K562 (cell line): ENCODE data around the gene ZNF10. TPM values are rescaled to one million over a fixed set of nuclear protein-coding genes. Genes with fewer than 3 reads are reported as not detected.

Experiments used
- CCAR2 ChIP-seq: fragments of 200-400 bp; formaldehyde crosslinking; IDR thresholded peaks from 2 replicates; pipeline ENCODE4 v1.6.1; 2017; ENCODE audit warnings: mild to moderate bottlenecking, low read depth, low read length
- RFX7 ChIP-seq: fragments of 250-450 bp; sonication (Bioruptor Pico); IDR thresholded peaks from 2 replicates; pipeline ENCODE4 v1.5.1; 2021; ENCODE audit warnings: mild to moderate bottlenecking
- TCF3 ChIP-seq: sonication (generic); formaldehyde crosslinking; IDR thresholded peaks from 2 replicates; pipeline ENCODE4 v1.4.0; 2020; ENCODE audit warnings: mild to moderate bottlenecking, missing genetic modification reagents
- YY1 ChIP-seq, 3 experiments: IDR thresholded peaks; 2 replicates each; pipeline ENCODE4 v1.6.1; 2011; ENCODE audit warnings: low read length in 2 of 3, mild to moderate bottlenecking in 2 of 3, moderate library complexity in 2 of 3, borderline replicate concordance in 1 of 3, control low read depth in 1 of 3, low read depth in 1 of 3; ENCODE audit not compliant: insufficient read depth in 3 of 3, insufficient replicate concordance in 2 of 3, control insufficient read depth in 1 of 3, insufficient read length in 1 of 3; ENCODE audit errors: extremely low read depth in 1 of 3
- polyA plus RNA-seq, 8 experiments: library from polyadenylated mRNA; depleted of rRNA in 4 of 8; stranded (reverse) in 5 of 8; unstranded in 3 of 8; fragments of >200 nt; fragmentation: Nextera tagmentation in 2 of 8; fragmentation: Illumina TruSeq in 1 of 8; extraction: Ambion mirVana in 2 of 8; extraction: Trizol in 1 of 8; gene quantifications; 2 replicates each; pipeline versions ENCODE4 v1.2.1 to v1.2.3, GENCODE V29; 2011 to 2014; ENCODE audit warnings: inconsistent platforms in 1 of 8, missing spikeins in 1 of 8
- total RNA-seq, 7 experiments: library from RNA; depleted of rRNA in 6 of 7; stranded (reverse); fragments of >200 nt in 6 of 7; fragmentation: Illumina TruSeq in 2 of 7; extraction: Trizol in 2 of 7; gene quantifications; 2 replicates each; pipeline versions ENCODE4 v1.2.1 to v1.2.3, GENCODE V29; 2011 to 2021; ENCODE audit warnings: low replicate concordance in 1 of 7
- TF ChIP-seq, protein P1 (sequence below): IDR thresholded peaks from 3 replicates; pipeline ENCODE4 v1.6.1; 2011; ENCODE audit warnings: borderline replicate concordance, mild to moderate bottlenecking; ENCODE audit not compliant: insufficient read length, insufficient read depth
- TF ChIP-seq, protein P2 (sequence below): fragments of 200-800 bp; sonication (Bioruptor generic); IDR thresholded peaks from 2 replicates; pipeline ENCODE4 v1.6.1; 2017; ENCODE audit warnings: missing genetic modification characterization, missing compliant biosample characterization
- TF ChIP-seq, protein P3 (sequence below): fragments of 200-800 bp; sonication (Bioruptor generic); IDR thresholded peaks from 2 replicates; pipeline ENCODE4 v1.6.1; 2017; ENCODE audit warnings: missing genetic modification characterization, missing compliant biosample characterization

ZNF10 gene
- total and polyA plus RNA-seq, 9 of the 15 experiments (the other 6 are each of a cell fraction or from before 2014, with no cell fraction given): 3.5 to 5.8 (median 4.9) TPM

DNA sequence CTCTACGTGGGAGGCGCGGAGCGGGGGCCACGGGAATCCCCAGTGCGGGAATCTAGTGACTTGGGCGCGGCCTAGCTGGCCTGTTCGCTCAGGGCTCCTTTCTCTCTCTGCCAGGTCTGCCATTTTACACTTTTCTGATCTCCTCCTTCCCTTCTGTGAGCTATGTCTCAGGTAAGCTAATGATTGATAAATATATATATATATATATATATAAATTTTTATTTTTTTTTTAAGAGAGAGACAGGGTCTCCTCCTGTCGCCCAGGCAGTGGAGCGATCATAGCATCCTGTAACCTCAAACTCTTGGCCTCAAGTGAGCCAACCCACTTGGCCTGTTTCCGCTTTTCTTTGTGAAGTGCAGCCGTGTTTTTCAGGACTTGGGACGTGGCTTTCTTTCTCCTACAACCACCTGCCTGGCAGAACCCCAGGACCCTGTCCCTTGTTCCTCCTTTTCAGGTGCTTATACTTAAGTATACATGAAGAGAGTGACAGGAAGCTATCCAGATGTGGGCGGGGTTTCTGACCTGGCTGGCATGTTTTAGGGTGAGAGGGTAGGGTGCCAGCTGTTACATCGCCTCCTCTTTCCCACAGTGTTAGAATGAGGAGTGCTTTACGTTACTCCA is 49.2 kb upstream of the ZNF10 start (continued):
- TF ChIP-seq, protein P1, sequence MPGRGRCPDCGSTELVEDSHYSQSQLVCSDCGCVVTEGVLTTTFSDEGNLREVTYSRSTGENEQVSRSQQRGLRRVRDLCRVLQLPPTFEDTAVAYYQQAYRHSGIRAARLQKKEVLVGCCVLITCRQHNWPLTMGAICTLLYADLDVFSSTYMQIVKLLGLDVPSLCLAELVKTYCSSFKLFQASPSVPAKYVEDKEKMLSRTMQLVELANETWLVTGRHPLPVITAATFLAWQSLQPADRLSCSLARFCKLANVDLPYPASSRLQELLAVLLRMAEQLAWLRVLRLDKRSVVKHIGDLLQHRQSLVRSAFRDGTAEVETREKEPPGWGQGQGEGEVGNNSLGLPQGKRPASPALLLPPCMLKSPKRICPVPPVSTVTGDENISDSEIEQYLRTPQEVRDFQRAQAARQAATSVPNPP: no peak
- TF ChIP-seq, protein P2, sequence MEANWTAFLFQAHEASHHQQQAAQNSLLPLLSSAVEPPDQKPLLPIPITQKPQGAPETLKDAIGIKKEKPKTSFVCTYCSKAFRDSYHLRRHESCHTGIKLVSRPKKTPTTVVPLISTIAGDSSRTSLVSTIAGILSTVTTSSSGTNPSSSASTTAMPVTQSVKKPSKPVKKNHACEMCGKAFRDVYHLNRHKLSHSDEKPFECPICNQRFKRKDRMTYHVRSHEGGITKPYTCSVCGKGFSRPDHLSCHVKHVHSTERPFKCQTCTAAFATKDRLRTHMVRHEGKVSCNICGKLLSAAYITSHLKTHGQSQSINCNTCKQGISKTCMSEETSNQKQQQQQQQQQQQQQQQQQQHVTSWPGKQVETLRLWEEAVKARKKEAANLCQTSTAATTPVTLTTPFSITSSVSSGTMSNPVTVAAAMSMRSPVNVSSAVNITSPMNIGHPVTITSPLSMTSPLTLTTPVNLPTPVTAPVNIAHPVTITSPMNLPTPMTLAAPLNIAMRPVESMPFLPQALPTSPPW: no peak
- TF ChIP-seq TCF3 (CRISPR knock-in tag) (0 out of 2 replicates have a peak, but pooled peaks have one; percentile 2), RFX7 (CRISPR knock-in tag) (no peak), CCAR2 (no peak), YY1 (IDR thresholded peaks at IDR 0.05; ENCODE audit: borderline replicate concordance in 1 of 3, control insufficient read depth in 1 of 3, extremely low read depth in 1 of 3, insufficient read depth in 3 of 3, insufficient read length in 1 of 3, insufficient replicate concordance in 2 of 3, low read depth in 1 of 3, low read length in 2 of 3) (peak in 1 of 3 experiments; percentile 8)
- TF ChIP-seq, protein P3, sequence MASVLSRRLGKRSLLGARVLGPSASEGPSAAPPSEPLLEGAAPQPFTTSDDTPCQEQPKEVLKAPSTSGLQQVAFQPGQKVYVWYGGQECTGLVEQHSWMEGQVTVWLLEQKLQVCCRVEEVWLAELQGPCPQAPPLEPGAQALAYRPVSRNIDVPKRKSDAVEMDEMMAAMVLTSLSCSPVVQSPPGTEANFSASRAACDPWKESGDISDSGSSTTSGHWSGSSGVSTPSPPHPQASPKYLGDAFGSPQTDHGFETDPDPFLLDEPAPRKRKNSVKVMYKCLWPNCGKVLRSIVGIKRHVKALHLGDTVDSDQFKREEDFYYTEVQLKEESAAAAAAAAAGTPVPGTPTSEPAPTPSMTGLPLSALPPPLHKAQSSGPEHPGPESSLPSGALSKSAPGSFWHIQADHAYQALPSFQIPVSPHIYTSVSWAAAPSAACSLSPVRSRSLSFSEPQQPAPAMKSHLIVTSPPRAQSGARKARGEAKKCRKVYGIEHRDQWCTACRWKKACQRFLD (CRISPR knock-in tag): no peak
